PC-9 (cell line): ENCODE results near the gene IWS1.

Experiments used
- CTCF ChIP-seq: fragments of 200-600 bp; sonication (generic); conservative IDR thresholded peaks from 2 replicates; pipeline ENCODE4 v1.6.1; 2017; ENCODE audit warnings: mixed run types, antibody characterized with exemption, mild to moderate bottlenecking, moderate library complexity
- EZH2 ChIP-seq: fragments of 200-600 bp; sonication (generic); IDR thresholded peaks from 2 replicates; pipeline ENCODE4 v1.8.0; 2017; ENCODE audit warnings: antibody characterized with exemption, low read depth

- TF ChIP-seq EZH2 (no peak), CTCF (no peak)
Observed at GRCh38 chr2:127451981-127452380, 74.3 kb downstream of the IWS1 start.
